A549 (cell line): ENCODE data around the gene MAD1L1.

ENCODE experiments used
- CEBPB ChIP-seq, 2 experiments: fragments of >200 bp in 1 of 2; sonication (Bioruptor Twin) in 1 of 2; formaldehyde crosslinking in 1 of 2; IDR thresholded peaks; 2 replicates each; pipeline ENCODE4 v1.6.1; 2012 to 2016
- EP300 ChIP-seq, 2 experiments: fragments of >200 bp; sonication (Bioruptor Twin); formaldehyde crosslinking; IDR thresholded peaks; 2 replicates in 1 of 2; 3 replicates in 1 of 2; pipeline ENCODE4 v1.6.1; 2016 to 2017
- MAFK ChIP-seq: fragments of 450-650 bp; IDR thresholded peaks from 2 replicates; pipeline ENCODE4 v1.6.1; 2014; ENCODE audit not compliant: partially characterized antibody
- POLR2A ChIP-seq: IDR thresholded peaks from 2 replicates; pipeline ENCODE4 v1.6.1; 2012; ENCODE audit warnings: mild to moderate bottlenecking, low read length
- RAD21 ChIP-seq, 2 experiments: fragments of >200 bp in 1 of 2; sonication (Bioruptor Twin) in 1 of 2; formaldehyde crosslinking in 1 of 2; IDR thresholded peaks in 1 of 2; conservative IDR thresholded peaks in 1 of 2; 2 replicates in 1 of 2; 3 replicates in 1 of 2; pipeline ENCODE4 v1.6.1; 2012 to 2018; ENCODE audit warnings: inconsistent platforms in 1 of 2
- RCOR1 ChIP-seq: fragments of 150-350 bp; IDR thresholded peaks from 2 replicates; pipeline ENCODE4 v1.6.1; 2014; ENCODE audit warnings: antibody characterized with exemption, low read length, low read depth
- RNF2 ChIP-seq: fragments of 200-600 bp; sonication (generic); IDR thresholded peaks from 2 replicates; pipeline ENCODE4 v1.6.1; 2016; ENCODE audit warnings: low read depth, mild to moderate bottlenecking, antibody characterized with exemption, moderate library complexity, borderline replicate concordance
- TF ChIP-seq, protein P1 (sequence below): fragments of 200-600 bp; sonication (generic); IDR thresholded peaks from 2 replicates; pipeline ENCODE4 v1.6.1; 2016; ENCODE audit warnings: antibody characterized with exemption, mild to moderate bottlenecking, moderate library complexity
- TF ChIP-seq, protein P2 (sequence below): IDR thresholded peaks from 2 replicates; pipeline ENCODE4 v1.6.1; 2012
- TF ChIP-seq, protein P3 (sequence below): fragments of >200 bp; sonication (Bioruptor Twin); formaldehyde crosslinking; IDR thresholded peaks from 3 replicates; pipeline ENCODE4 v1.5.1; 2016
- TF ChIP-seq, protein P4 (sequence below): fragments of 450-650 bp; IDR thresholded peaks from 2 replicates; pipeline ENCODE4 v1.6.1; 2014; ENCODE audit warnings: antibody characterized with exemption
- TF ChIP-seq, protein P5 (sequence below): IDR thresholded peaks from 2 replicates; pipeline ENCODE4 v1.6.1; 2012

DNA sequence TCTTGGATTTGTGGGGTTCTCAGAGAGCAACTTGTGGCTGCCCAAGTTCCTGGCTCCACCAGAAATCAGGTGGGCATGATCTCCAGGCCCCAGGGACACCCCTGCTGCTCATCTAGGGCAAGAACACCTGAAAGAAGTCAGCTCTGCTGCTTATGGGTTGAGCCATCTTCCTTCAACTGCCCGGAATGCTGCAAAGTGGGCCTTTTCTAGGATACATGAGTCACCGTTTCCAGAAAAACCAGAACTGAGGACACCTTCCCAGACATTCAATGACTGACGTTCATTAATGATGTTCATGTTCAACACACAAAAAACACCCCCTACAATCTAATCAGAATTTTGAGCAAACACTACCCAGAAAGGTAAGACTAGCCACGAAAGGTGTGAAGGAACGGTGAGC lies 98.0 kb downstream of the MAD1L1 start:
- TF ChIP-seq, protein P1, sequence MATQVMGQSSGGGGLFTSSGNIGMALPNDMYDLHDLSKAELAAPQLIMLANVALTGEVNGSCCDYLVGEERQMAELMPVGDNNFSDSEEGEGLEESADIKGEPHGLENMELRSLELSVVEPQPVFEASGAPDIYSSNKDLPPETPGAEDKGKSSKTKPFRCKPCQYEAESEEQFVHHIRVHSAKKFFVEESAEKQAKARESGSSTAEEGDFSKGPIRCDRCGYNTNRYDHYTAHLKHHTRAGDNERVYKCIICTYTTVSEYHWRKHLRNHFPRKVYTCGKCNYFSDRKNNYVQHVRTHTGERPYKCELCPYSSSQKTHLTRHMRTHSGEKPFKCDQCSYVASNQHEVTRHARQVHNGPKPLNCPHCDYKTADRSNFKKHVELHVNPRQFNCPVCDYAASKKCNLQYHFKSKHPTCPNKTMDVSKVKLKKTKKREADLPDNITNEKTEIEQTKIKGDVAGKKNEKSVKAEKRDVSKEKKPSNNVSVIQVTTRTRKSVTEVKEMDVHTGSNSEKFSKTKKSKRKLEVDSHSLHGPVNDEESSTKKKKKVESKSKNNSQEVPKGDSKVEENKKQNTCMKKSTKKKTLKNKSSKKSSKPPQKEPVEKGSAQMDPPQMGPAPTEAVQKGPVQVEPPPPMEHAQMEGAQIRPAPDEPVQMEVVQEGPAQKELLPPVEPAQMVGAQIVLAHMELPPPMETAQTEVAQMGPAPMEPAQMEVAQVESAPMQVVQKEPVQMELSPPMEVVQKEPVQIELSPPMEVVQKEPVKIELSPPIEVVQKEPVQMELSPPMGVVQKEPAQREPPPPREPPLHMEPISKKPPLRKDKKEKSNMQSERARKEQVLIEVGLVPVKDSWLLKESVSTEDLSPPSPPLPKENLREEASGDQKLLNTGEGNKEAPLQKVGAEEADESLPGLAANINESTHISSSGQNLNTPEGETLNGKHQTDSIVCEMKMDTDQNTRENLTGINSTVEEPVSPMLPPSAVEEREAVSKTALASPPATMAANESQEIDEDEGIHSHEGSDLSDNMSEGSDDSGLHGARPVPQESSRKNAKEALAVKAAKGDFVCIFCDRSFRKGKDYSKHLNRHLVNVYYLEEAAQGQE = no peak
- TF ChIP-seq POLR2A (no peak), MAFK (no peak), RAD21 (conservative IDR thresholded peaks at IDR 0.05 in 1 of 2, IDR thresholded peaks at IDR 0.05 in 1 of 2) (no peak), CEBPB (IDR thresholded peaks at IDR 0.05) (no peak), EP300 (IDR thresholded peaks at IDR 0.05) (no peak), RCOR1 (no peak), RNF2 (no peak)
- TF ChIP-seq, protein P2, sequence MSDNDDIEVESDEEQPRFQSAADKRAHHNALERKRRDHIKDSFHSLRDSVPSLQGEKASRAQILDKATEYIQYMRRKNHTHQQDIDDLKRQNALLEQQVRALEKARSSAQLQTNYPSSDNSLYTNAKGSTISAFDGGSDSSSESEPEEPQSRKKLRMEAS = no peak
- TF ChIP-seq, protein P3, sequence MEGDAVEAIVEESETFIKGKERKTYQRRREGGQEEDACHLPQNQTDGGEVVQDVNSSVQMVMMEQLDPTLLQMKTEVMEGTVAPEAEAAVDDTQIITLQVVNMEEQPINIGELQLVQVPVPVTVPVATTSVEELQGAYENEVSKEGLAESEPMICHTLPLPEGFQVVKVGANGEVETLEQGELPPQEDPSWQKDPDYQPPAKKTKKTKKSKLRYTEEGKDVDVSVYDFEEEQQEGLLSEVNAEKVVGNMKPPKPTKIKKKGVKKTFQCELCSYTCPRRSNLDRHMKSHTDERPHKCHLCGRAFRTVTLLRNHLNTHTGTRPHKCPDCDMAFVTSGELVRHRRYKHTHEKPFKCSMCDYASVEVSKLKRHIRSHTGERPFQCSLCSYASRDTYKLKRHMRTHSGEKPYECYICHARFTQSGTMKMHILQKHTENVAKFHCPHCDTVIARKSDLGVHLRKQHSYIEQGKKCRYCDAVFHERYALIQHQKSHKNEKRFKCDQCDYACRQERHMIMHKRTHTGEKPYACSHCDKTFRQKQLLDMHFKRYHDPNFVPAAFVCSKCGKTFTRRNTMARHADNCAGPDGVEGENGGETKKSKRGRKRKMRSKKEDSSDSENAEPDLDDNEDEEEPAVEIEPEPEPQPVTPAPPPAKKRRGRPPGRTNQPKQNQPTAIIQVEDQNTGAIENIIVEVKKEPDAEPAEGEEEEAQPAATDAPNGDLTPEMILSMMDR = no peak
- TF ChIP-seq, protein P4, sequence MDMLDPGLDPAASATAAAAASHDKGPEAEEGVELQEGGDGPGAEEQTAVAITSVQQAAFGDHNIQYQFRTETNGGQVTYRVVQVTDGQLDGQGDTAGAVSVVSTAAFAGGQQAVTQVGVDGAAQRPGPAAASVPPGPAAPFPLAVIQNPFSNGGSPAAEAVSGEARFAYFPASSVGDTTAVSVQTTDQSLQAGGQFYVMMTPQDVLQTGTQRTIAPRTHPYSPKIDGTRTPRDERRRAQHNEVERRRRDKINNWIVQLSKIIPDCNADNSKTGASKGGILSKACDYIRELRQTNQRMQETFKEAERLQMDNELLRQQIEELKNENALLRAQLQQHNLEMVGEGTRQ = no peak
- TF ChIP-seq, protein P5, sequence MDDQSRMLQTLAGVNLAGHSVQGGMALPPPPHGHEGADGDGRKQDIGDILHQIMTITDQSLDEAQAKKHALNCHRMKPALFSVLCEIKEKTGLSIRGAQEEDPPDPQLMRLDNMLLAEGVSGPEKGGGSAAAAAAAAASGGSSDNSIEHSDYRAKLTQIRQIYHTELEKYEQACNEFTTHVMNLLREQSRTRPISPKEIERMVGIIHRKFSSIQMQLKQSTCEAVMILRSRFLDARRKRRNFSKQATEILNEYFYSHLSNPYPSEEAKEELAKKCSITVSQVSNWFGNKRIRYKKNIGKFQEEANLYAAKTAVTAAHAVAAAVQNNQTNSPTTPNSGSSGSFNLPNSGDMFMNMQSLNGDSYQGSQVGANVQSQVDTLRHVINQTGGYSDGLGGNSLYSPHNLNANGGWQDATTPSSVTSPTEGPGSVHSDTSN = no peak
